GM21381 (cell line): ENCODE measurements around the gene PPM1D.
"Not testable (repeated sequence)": the region's sequence is repeated elsewhere in the genome, so short reads cannot be mapped to it uniquely, and the experiment has no call there.

Experiments used
- ATAC-seq: cut with Tn5 transposase; IDR thresholded peaks from one replicate; pipeline ENCODE4 v1.9.1; 2021; ENCODE audit warnings: mild to moderate bottlenecking, moderate library complexity; ENCODE audit not compliant: unreplicated experiment

The PPM1D gene

GRCh38 chr17:60593441-60594036 is 6.5 kb upstream of the PPM1D start:
- not testable (repeated sequence) for ATAC-seq

GRCh38 chr17:60594170-60594569 is 5.8 kb upstream of the PPM1D start:
- not testable (repeated sequence) for ATAC-seq

- ATAC-seq: no peak
Measured at GRCh38 chr17:60594734-60595133, 5.3 kb upstream of the PPM1D start.

GRCh38 chr17:60597297-60597696 is 2.7 kb upstream of the PPM1D start:
- no peak for ATAC-seq

GRCh38 chr17:60598001-60598736 is 1.8 kb upstream of the PPM1D start:
- ATAC-seq: no peak

- ATAC-seq: no peak
Measured at GRCh38 chr17:60599220-60599619, 773 bp upstream of the PPM1D start.

- ATAC-seq: peak; percentile 19
Measured at GRCh38 chr17:60600490-60601446, 775 bp downstream of the PPM1D start.

- no peak for ATAC-seq
Measured at GRCh38 chr17:60601447-60602384, 1.7 kb downstream of the PPM1D start.

- ATAC-seq: no peak
Measured at GRCh38 chr17:60602385-60602742, 2.4 kb downstream of the PPM1D start.

- no peak for ATAC-seq
Measured at GRCh38 chr17:60602871-60603270, 2.9 kb downstream of the PPM1D start.

GRCh38 chr17:60603477-60603876 is 3.5 kb downstream of the PPM1D start:
- ATAC-seq: not testable (repeated sequence)

- no peak for ATAC-seq
Measured at GRCh38 chr17:60604686-60605334, 4.8 kb downstream of the PPM1D start.

- ATAC-seq: no peak
Measured at GRCh38 chr17:60606036-60606435, 6.0 kb downstream of the PPM1D start.

GRCh38 chr17:60610473-60610872 is 10.5 kb downstream of the PPM1D start:
- no peak for ATAC-seq

- ATAC-seq: not testable (repeated sequence)
Measured at GRCh38 chr17:60611321-60611720, 11.3 kb downstream of the PPM1D start.

- no peak for ATAC-seq
Measured at GRCh38 chr17:60613325-60613724, 13.3 kb downstream of the PPM1D start.

- not testable (repeated sequence) for ATAC-seq
Measured at GRCh38 chr17:60613796-60614195, 13.8 kb downstream of the PPM1D start.

GRCh38 chr17:60614247-60614646 is 14.3 kb downstream of the PPM1D start:
- not testable (repeated sequence) for ATAC-seq

- ATAC-seq: no peak
Measured at GRCh38 chr17:60615108-60615507, 15.1 kb downstream of the PPM1D start.

- no peak for ATAC-seq
Measured at GRCh38 chr17:60615840-60616239, 15.8 kb downstream of the PPM1D start.
